K562 (cell line): ENCODE results near the gene ARAP1. TPM values are rescaled to one million over a fixed set of nuclear protein-coding genes. Genes with fewer than 3 reads are reported as not detected.
A peak's percentile ranks its signal among the peaks of the same experiment; 100 is the strongest.

Experiments used
- ATAC-seq: fragments of 200-7000 bp; cut with Tn5 transposase; 3 replicates; pipeline ENCODE4 v1.9.1; 2020; ENCODE audit warnings: moderate library complexity
- BruUV-seq: library from RNA; stranded (reverse); fragments of 400-500 nt; replicated peaks from 2 replicates; lab custom pipeline; 2021; lab: Mats Ljungman, UMichigan
- CTCF ChIA-PET: fragments of 300-600 bp; formaldehyde crosslinking; extraction: SDS; loops from one replicate; lab custom pipeline; 2021; ENCODE audit warnings: low intra/inter-chr PET ratio; lab: Yijun Ruan, JAX
- POLR2A ChIA-PET: fragments of 300-600, 350-650 bp; sonication (Branson Sonifier 250); formaldehyde crosslinking; extraction: SDS; loops from one replicate; lab custom pipeline; 2021; ENCODE audit warnings: antibody characterized with exemption, inconsistent platforms; lab: Yijun Ruan, JAX
- DNase-seq, 4 experiments: peaks; one replicate each; pipeline versions ENCODE4 v3.0.0 to v3.0.0-alpha.2; 2011 to 2018; ENCODE audit warnings: low spot score in 3 of 4, mixed read lengths in 3 of 4; ENCODE audit errors: extremely low read depth in 1 of 4
- FAIRE-seq: peaks from 2 replicates; lab custom pipeline; 2011; peaks lifted over from hg19 to GRCh38; lab: Jason Lieb, UNC
- H2AFZ ChIP-seq: 2 replicates; pipeline ENCODE4 v1.6.0; 2011; ENCODE audit warnings: low read depth, low read length, control low read depth, inconsistent platforms
- H3K27ac ChIP-seq: fragments of 200-600 bp; 3 replicates; pipeline ENCODE4 v1.8.0; 2011; ENCODE audit warnings: low read depth, mild to moderate bottlenecking, control low read depth, inconsistent platforms, low read length, moderate library complexity, mixed read lengths; ENCODE audit errors: extremely low read depth
- H3K27me3 ChIP-seq, 2 experiments: fragments of 300-600 bp in 1 of 2; 2 replicates in 1 of 2; 3 replicates in 1 of 2; pipeline versions ENCODE4 v1.6.0 to v1.8.0; 2011; ENCODE audit warnings: inconsistent platforms in 2 of 2, low read length in 2 of 2, mild to moderate bottlenecking in 1 of 2, mixed read lengths in 1 of 2, moderate library complexity in 1 of 2; ENCODE audit not compliant: control insufficient read depth in 2 of 2, insufficient read depth in 2 of 2
- H3K36me3 ChIP-seq: fragments of 300-600 bp; 3 replicates; pipeline ENCODE4 v1.8.0; 2011; ENCODE audit warnings: mild to moderate bottlenecking, low read length, inconsistent platforms; ENCODE audit not compliant: control insufficient read depth, insufficient read depth
- H3K4me1 ChIP-seq, 2 experiments: fragments of 200-600 bp in 1 of 2; replicated peaks in 1 of 2; 2 replicates in 1 of 2; 3 replicates in 1 of 2; pipeline versions ENCODE4 v1.5.1 to v1.8.0; 2011; ENCODE audit warnings: inconsistent platforms in 2 of 2, low read length in 2 of 2, mild to moderate bottlenecking in 1 of 2, mixed read lengths in 1 of 2, moderate library complexity in 1 of 2; ENCODE audit not compliant: control insufficient read depth in 2 of 2, insufficient read depth in 2 of 2
- H3K4me2 ChIP-seq: 2 replicates; pipeline ENCODE4 v1.6.1; 2011; ENCODE audit warnings: low read length, control low read depth, inconsistent platforms, mixed read lengths; ENCODE audit not compliant: insufficient read depth
- H3K4me3 ChIP-seq: fragments of 200-600 bp; sonication (generic), shearing (Covaris generic); 2 replicates; pipeline ENCODE4 v1.5.1; 2016; ENCODE audit warnings: control low read depth, inconsistent platforms
- H3K79me2 ChIP-seq: fragments of 200-600 bp; 3 replicates; pipeline ENCODE4 v1.8.0; 2011; ENCODE audit warnings: low read length, inconsistent platforms; ENCODE audit not compliant: control insufficient read depth, insufficient read depth
- H3K9ac ChIP-seq, 2 experiments: 2 replicates each; pipeline versions ENCODE4 v1.6.0 to v1.6.1; 2011; ENCODE audit warnings: low read depth in 2 of 2, low read length in 2 of 2, control low read depth in 1 of 2, inconsistent platforms in 1 of 2, mild to moderate bottlenecking in 1 of 2, mixed read lengths in 1 of 2; ENCODE audit not compliant: insufficient read depth in 1 of 2
- H3K9me1 ChIP-seq: one replicate; pipeline ENCODE4 v1.6.0; 2011; ENCODE audit warnings: inconsistent platforms, mild to moderate bottlenecking, low read length, moderate library complexity; ENCODE audit not compliant: control insufficient read depth, insufficient read depth
- H3K9me3 ChIP-seq: replicated peaks from 2 replicates; pipeline ENCODE4 v1.5.1; 2011; ENCODE audit warnings: low read depth, low read length, inconsistent platforms; ENCODE audit not compliant: control insufficient read depth, insufficient read depth
- H4K20me1 ChIP-seq: replicated peaks from 2 replicates; pipeline ENCODE4 v1.6.1; 2011; ENCODE audit warnings: low read length, inconsistent platforms, mixed read lengths; ENCODE audit not compliant: control insufficient read depth, insufficient read depth
- CBX8 ChIP-seq: fragments of 200-600 bp; sonication (generic); IDR thresholded peaks from 2 replicates; pipeline ENCODE4 v1.6.1; 2012; ENCODE audit warnings: borderline replicate concordance, mixed run types, low read depth, mild to moderate bottlenecking, moderate library complexity, mixed read lengths, low read length, control low read depth, inconsistent platforms; ENCODE audit not compliant: poor library complexity, severe bottlenecking; ENCODE audit errors: extremely low read depth
- CEBPB ChIP-seq: fragments of 450-650 bp; IDR thresholded peaks from 2 replicates; pipeline ENCODE4 v1.6.1; 2016; ENCODE audit warnings: missing genetic modification characterization, missing compliant biosample characterization
- CEBPG ChIP-seq, 3 experiments: fragments of 200-800 bp in 1 of 3; sonication (Bioruptor generic) in 1 of 3; sonication (generic) in 1 of 3; formaldehyde crosslinking in 1 of 3; IDR thresholded peaks in 2 of 3; conservative IDR thresholded peaks in 1 of 3; 2 replicates each; pipeline versions ENCODE4 v1.6.1 to v1.8.0; 2016 to 2022; ENCODE audit warnings: missing compliant biosample characterization in 2 of 3, missing genetic modification characterization in 2 of 3, mild to moderate bottlenecking in 1 of 3, missing genetic modification reagents in 1 of 3
- HMBOX1 ChIP-seq: sonication (generic); IDR thresholded peaks from 2 replicates; pipeline ENCODE4 v1.6.1; 2016
- THRA ChIP-seq: fragments of 450-650 bp; IDR thresholded peaks from 2 replicates; pipeline ENCODE4 v1.6.1; 2017; ENCODE audit warnings: mild to moderate bottlenecking, moderate library complexity
- ZNF407 ChIP-seq: fragments of 450-650 bp; IDR thresholded peaks from 2 replicates; pipeline ENCODE4 v1.6.1; 2016; ENCODE audit warnings: low read depth
- ZNF551 ChIP-seq: fragments of 250-450 bp; sonication (Bioruptor Pico); IDR thresholded peaks from 2 replicates; pipeline ENCODE4 v1.5.0; 2021; ENCODE audit warnings: mild to moderate bottlenecking, moderate library complexity
- ZNF778 ChIP-seq: fragments of 450-650 bp; formaldehyde crosslinking; IDR thresholded peaks from 2 replicates; pipeline ENCODE4 v1.4.0; 2020; ENCODE audit warnings: mild to moderate bottlenecking, moderate library complexity
- WGBS: fragments of 100-300 bp; shearing (Covaris generic); methylation state at CpG from one replicate; pipeline ENCODE4 v1.1.6; 2016; ENCODE audit warnings: low coverage, mixed read lengths; ENCODE audit not compliant: insufficient coverage; ENCODE audit errors: missing lambda C conversion rate; 5-methylcytosine and 5-hydroxymethylcytosine counted together
- in situ Hi-C: fragments of 300-500 bp; cut with MboI; formaldehyde crosslinking; loops from 4 replicates; pipeline ENCODE4 v1.15.0; 2018; ENCODE audit warnings: inconsistent platforms, mixed read lengths
- intact Hi-C: fragments of 100-400 bp; cut with micrococcal nuclease; formaldehyde crosslinking; loops from 2 replicates; pipeline ENCODE4 v1.14.2; 2022
- polyA plus RNA-seq, 8 experiments: library from polyadenylated mRNA; depleted of rRNA in 4 of 8; stranded (reverse) in 5 of 8; unstranded in 3 of 8; fragments of >200 nt; fragmentation: Nextera tagmentation in 2 of 8; fragmentation: Illumina TruSeq in 1 of 8; extraction: Ambion mirVana in 2 of 8; extraction: Trizol in 1 of 8; gene quantifications; 2 replicates each; pipeline versions ENCODE4 v1.2.1 to v1.2.3, GENCODE V29; 2011 to 2014; ENCODE audit warnings: inconsistent platforms in 1 of 8, missing spikeins in 1 of 8
- total RNA-seq, 7 experiments: library from RNA; depleted of rRNA in 6 of 7; stranded (reverse); fragments of >200 nt in 6 of 7; fragmentation: Illumina TruSeq in 2 of 7; extraction: Trizol in 2 of 7; gene quantifications; 2 replicates each; pipeline versions ENCODE4 v1.2.1 to v1.2.3, GENCODE V29; 2011 to 2021; ENCODE audit warnings: low replicate concordance in 1 of 7

Gene ARAP1
- total and polyA plus RNA-seq, 9 of the 15 experiments (the other 6 are each of a cell fraction or from before 2014, with no cell fraction given): 0.23 to 67.0 (median 24.6) TPM

- TF ChIP-seq ZNF407: no peak
- TF ChIP-seq, all 486 proteins: peak for 0
Measured at GRCh38 chr11:72732329-72732728, 19.9 kb downstream of the ARAP1 start (continued).

- H3K27ac ChIP-seq: no peak overlapping the region
Measured at GRCh38 chr11:72730737-72731136, 21.5 kb downstream of the ARAP1 start.

More at GRCh38 chr11:72730737-72731136, 21.5 kb downstream of the ARAP1 start:
- no peaks in the 10 kb centered on the region; the same call in 1 of the 2 replicates for H3K9me3 ChIP-seq
- no TSS peak for BruUV-seq
- FAIRE-seq (no peak), DNase-seq (no peak), ATAC-seq (no peak)
- no peak overlapping the region for H3K9ac ChIP-seq
- in situ Hi-C loops: no loop called here
- no peak overlapping the region for H3K4me3 ChIP-seq
- 85% methylated on average over 2 of the region's 2 CpGs for WGBS
- H3K27me3 ChIP-seq: no peaks in the 10 kb centered on the region
- intact Hi-C loops: no loop called here
- no peak overlapping the region for H2AFZ ChIP-seq
- H3K4me1 ChIP-seq: peaks cover 7 to 11% of the 10 kb centered on the region in 2 experiments
- no peak overlapping the region for H3K4me2 ChIP-seq
- peaks cover 28% of the 10 kb centered on the region for H3K79me2 ChIP-seq
- peaks cover 5% of the 10 kb centered on the region for H3K9me1 ChIP-seq
- CTCF ChIA-PET: no interaction called here
- TF ChIP-seq CEBPG (CRISPR knock-in tag; IDR thresholded peaks at IDR 0.05) (no peak), CEBPG (tag; conservative IDR thresholded peaks at IDR 0.05 in 1 of 2, IDR thresholded peaks at IDR 0.05 in 1 of 2) (peak in 1 of 2 experiments; percentile 42; a peak in 1 of 4 replicates), ZNF551 (CRISPR knock-in tag) (no peak), THRA (no peak), CEBPB (tag) (peak; percentile 62), CBX8 (no peak), ZNF778 (no peak), HMBOX1 (no peak)
- H4K20me1 ChIP-seq: no peaks in the 10 kb centered on the region
- H3K36me3 ChIP-seq: peaks cover 42% of the 10 kb centered on the region; the same call in 2 of the 3 replicates
- POLR2A ChIA-PET: interaction anchor here (1.1 kb wide), 2 partner anchors 16 to 96 kb away, joined by 3 read pairs; no protein-coding TSS in a partner anchor
